IMR-90 (cell line): ENCODE data around the gene GLIS1. TPM values are rescaled to one million over a fixed set of nuclear protein-coding genes. Genes with fewer than 3 reads are reported as not detected.

ENCODE experiments used
- ATAC-seq: fragments of 200-7000 bp; cut with Tn5 transposase; 2 replicates; pipeline ENCODE4 v1.9.1; 2020; ENCODE audit warnings: low read depth, mild to moderate bottlenecking, moderate library complexity
- BruUV-seq: library from RNA; stranded (reverse); fragments of 400-500 nt; replicated peaks from 2 replicates; lab custom pipeline; 2021; lab: Mats Ljungman, UMichigan
- CTCF ChIA-PET: fragments of 300-600 bp; formaldehyde crosslinking; extraction: SDS; loops from one replicate; lab custom pipeline; 2021; ENCODE audit warnings: antibody characterized with exemption; lab: Yijun Ruan, JAX
- POLR2A ChIA-PET: fragments of 300-600 bp; sonication (Branson Sonifier 250); formaldehyde crosslinking; loops from one replicate; lab custom pipeline; 2022; ENCODE audit warnings: antibody characterized with exemption; ENCODE audit not compliant: unreplicated experiment; lab: Charles Lee
- DNase-seq: peaks from one replicate; pipeline ENCODE4 v3.0.0; 2013
- H2AFZ ChIP-seq: replicated peaks from 2 replicates; pipeline ENCODE3; 2013; ENCODE audit warnings: low read length, mild to moderate bottlenecking; ENCODE audit not compliant: poor library complexity
- H2AK5ac ChIP-seq: 2 replicates; pipeline ENCODE4 v1.6.1; 2013; ENCODE audit warnings: low read depth, low read length, inconsistent platforms
- H2AK9ac ChIP-seq: replicated peaks from 2 replicates; pipeline ENCODE3; 2013; ENCODE audit warnings: mild to moderate bottlenecking, low read depth, low read length, moderate library complexity; ENCODE audit not compliant: poor library complexity
- H2BK120ac ChIP-seq: 2 replicates; pipeline ENCODE4 v1.6.1; 2013; ENCODE audit warnings: low read depth, low read length, inconsistent platforms
- H2BK15ac ChIP-seq: 3 replicates; pipeline ENCODE4 v1.6.1; 2013; ENCODE audit warnings: low read depth, low read length, inconsistent platforms
- H2BK20ac ChIP-seq: 2 replicates; pipeline ENCODE4 v1.6.1; 2013; ENCODE audit warnings: low read depth, mild to moderate bottlenecking, inconsistent platforms, low read length, moderate library complexity
- H2BK5ac ChIP-seq: 2 replicates; pipeline ENCODE4 v1.6.1; 2013; ENCODE audit warnings: mild to moderate bottlenecking, low read depth, low read length, inconsistent platforms; ENCODE audit not compliant: poor library complexity, severe bottlenecking
- H3K14ac ChIP-seq: replicated peaks from 2 replicates; pipeline ENCODE4 v1.6.1; 2013; ENCODE audit warnings: low read depth, low read length, inconsistent platforms
- H3K18ac ChIP-seq: 2 replicates; pipeline ENCODE4 v1.6.1; 2013; ENCODE audit warnings: low read depth, low read length, control low read depth
- H3K23ac ChIP-seq: 2 replicates; pipeline ENCODE4 v1.6.1; 2013; ENCODE audit warnings: low read depth, low read length, inconsistent platforms
- H3K27ac ChIP-seq: 2 replicates; pipeline ENCODE4 v1.5.1; 2013; ENCODE audit warnings: mild to moderate bottlenecking, control low read depth, low read length; ENCODE audit not compliant: insufficient read depth
- H3K27me3 ChIP-seq: 2 replicates; pipeline ENCODE4 v1.6.1; 2013; ENCODE audit warnings: low read length; ENCODE audit not compliant: control insufficient read depth, insufficient read depth
- H3K36me3 ChIP-seq: 2 replicates; pipeline ENCODE4 v1.6.1; 2013; ENCODE audit warnings: low read length, mixed read lengths; ENCODE audit not compliant: control insufficient read depth, insufficient read depth
- H3K4ac ChIP-seq: 2 replicates; pipeline ENCODE4 v1.6.1; 2013; ENCODE audit warnings: low read depth, low read length, inconsistent platforms
- H3K4me1 ChIP-seq: 2 replicates; pipeline ENCODE4 v1.6.1; 2013; ENCODE audit warnings: low read length, mixed read lengths; ENCODE audit not compliant: control insufficient read depth, insufficient read depth
- H3K4me2 ChIP-seq: 2 replicates; pipeline ENCODE4 v1.6.1; 2013; ENCODE audit warnings: low read depth, mild to moderate bottlenecking, control low read depth, low read length, moderate library complexity
- H3K4me3 ChIP-seq: 2 replicates; pipeline ENCODE4 v1.5.1; 2013; ENCODE audit warnings: low read depth, mild to moderate bottlenecking, control low read depth, low read length, moderate library complexity; ENCODE audit not compliant: insufficient read depth
- H3K56ac ChIP-seq: 2 replicates; pipeline ENCODE4 v1.6.1; 2013; ENCODE audit warnings: low read length, inconsistent platforms; ENCODE audit not compliant: insufficient read depth; ENCODE audit errors: extremely low read depth
- H3K79me1 ChIP-seq, 2 experiments: 2 replicates each; pipeline ENCODE4 v1.6.1; 2013; ENCODE audit warnings: low read length in 2 of 2, inconsistent platforms in 1 of 2, low read depth in 1 of 2
- H3K9ac ChIP-seq: 2 replicates; pipeline ENCODE4 v1.6.1; 2013; ENCODE audit warnings: low read depth, low read length, control low read depth
- H3K9me1 ChIP-seq: 2 replicates; pipeline ENCODE4 v1.6.1; 2013; ENCODE audit warnings: low read length, inconsistent platforms; ENCODE audit not compliant: insufficient read depth
- H3K9me3 ChIP-seq: 2 replicates; pipeline ENCODE4 v1.6.1; 2013; ENCODE audit warnings: low read length; ENCODE audit not compliant: control insufficient read depth, insufficient read depth
- H4K20me1 ChIP-seq: 2 replicates; pipeline ENCODE4 v1.6.1; 2013; ENCODE audit warnings: low read length, inconsistent platforms; ENCODE audit not compliant: insufficient read depth
- H4K5ac ChIP-seq: 2 replicates; pipeline ENCODE4 v1.6.1; 2013; ENCODE audit warnings: mild to moderate bottlenecking, low read depth, low read length, control low read depth
- H4K8ac ChIP-seq, 2 experiments: 2 replicates each; pipeline ENCODE4 v1.6.1; 2013; ENCODE audit warnings: low read depth in 2 of 2, low read length in 2 of 2, control low read depth in 1 of 2, inconsistent platforms in 1 of 2
- H4K91ac ChIP-seq: 2 replicates; pipeline ENCODE4 v1.6.1; 2013; ENCODE audit warnings: low read depth, low read length, inconsistent platforms; ENCODE audit not compliant: insufficient read depth
- BHLHE40 ChIP-seq: fragments of 150-350 bp; IDR thresholded peaks from 2 replicates; pipeline ENCODE4 v1.6.1; 2016; ENCODE audit warnings: mild to moderate bottlenecking, low read depth, low read length
- CEBPB ChIP-seq: IDR thresholded peaks from 2 replicates; pipeline ENCODE4 v1.6.1; 2012; ENCODE audit warnings: low read depth, low read length, improper control_type of control experiment
- CTCF ChIP-seq: conservative IDR thresholded peaks from 2 replicates; pipeline ENCODE4 v1.5.1; 2012; ENCODE audit warnings: mild to moderate bottlenecking, low read depth, low read length, improper control_type of control experiment
- FOS ChIP-seq: fragments of 150-350 bp; IDR thresholded peaks from 2 replicates; pipeline ENCODE4 v1.6.1; 2016; ENCODE audit warnings: low read depth, low read length
- MAZ ChIP-seq: IDR thresholded peaks from 2 replicates; pipeline ENCODE4 v1.6.1; 2012; ENCODE audit warnings: low read depth, mild to moderate bottlenecking, low read length, improper control_type of control experiment, moderate library complexity, borderline replicate concordance
- MXI1 ChIP-seq: IDR thresholded peaks from 2 replicates; pipeline ENCODE4 v1.6.1; 2012; ENCODE audit warnings: low read depth, mild to moderate bottlenecking, low read length, moderate library complexity, borderline replicate concordance
- NFE2L2 ChIP-seq: fragments of 150-350 bp; IDR thresholded peaks from 2 replicates; pipeline ENCODE4 v1.6.1; 2016; ENCODE audit warnings: low read depth, mild to moderate bottlenecking, low read length
- POLR2A ChIP-seq: IDR thresholded peaks from 2 replicates; pipeline ENCODE4 v1.6.1; 2012; ENCODE audit warnings: mild to moderate bottlenecking, low read depth, low read length
- RAD21 ChIP-seq: IDR thresholded peaks from 2 replicates; pipeline ENCODE4 v1.6.1; 2012; ENCODE audit warnings: low read length, improper control_type of control experiment
- RCOR1 ChIP-seq: IDR thresholded peaks from 2 replicates; pipeline ENCODE4 v1.6.1; 2012; ENCODE audit warnings: mild to moderate bottlenecking, low read length, improper control_type of control experiment; ENCODE audit not compliant: insufficient replicate concordance
- RFX5 ChIP-seq: IDR thresholded peaks from 2 replicates; pipeline ENCODE4 v1.8.0; 2012; ENCODE audit warnings: low read depth, mild to moderate bottlenecking, low read length, moderate library complexity
- SMC3 ChIP-seq: fragments of 150-350 bp; IDR thresholded peaks from 2 replicates; pipeline ENCODE4 v1.6.1; 2016; ENCODE audit warnings: low read depth, mild to moderate bottlenecking, antibody characterized with exemption, low read length, moderate library complexity
- WGBS, 2 experiments: methylation state at CpG; one replicate each; pipeline versions ENCODE4 v1.1.5 to v1.1.7; 2013; ENCODE audit warnings: missing lambda C conversion rate in 2 of 2; ENCODE audit not compliant: insufficient read length in 1 of 2; ENCODE audit errors: extremely low coverage in 2 of 2; 5-methylcytosine and 5-hydroxymethylcytosine counted together
- dilution Hi-C: fragments of 300-500 bp; cut with HindIII; formaldehyde crosslinking; loops from one replicate; pipeline ENCODE4 v1.14.3; 2018; ENCODE audit warnings: low sequenced_read_pairs; ENCODE audit not compliant: unreplicated experiment
- in situ Hi-C: fragments of 300-500 bp; cut with MboI; formaldehyde crosslinking; loops from 3 replicates; pipeline ENCODE4 v1.14.3; 2019; ENCODE audit warnings: low sequenced_read_pairs, inconsistent platforms, mixed read lengths
- intact Hi-C: fragments of 100-400 bp; cut with micrococcal nuclease; formaldehyde crosslinking; loops from 2 replicates; pipeline ENCODE4 v1.10.0; 2022
- polyA plus RNA-seq, 3 experiments: library from polyadenylated mRNA; depleted of rRNA; stranded (reverse); fragments of >200 nt; gene quantifications; 2 replicates each; pipeline ENCODE4 v1.2.3, GENCODE V29; 2012; ENCODE audit warnings: low replicate concordance in 1 of 3
- total RNA-seq: library from RNA; depleted of rRNA; stranded (reverse); fragments of >200 nt; gene quantifications from 2 replicates; pipeline ENCODE4 v1.2.3, GENCODE V29; 2012
- TF ChIP-seq, protein P1 (sequence below): fragments of 150-350 bp; IDR thresholded peaks from 2 replicates; pipeline ENCODE4 v1.6.1; 2017; ENCODE audit warnings: mild to moderate bottlenecking, antibody characterized with exemption, low read length, low read depth
- TF ChIP-seq, protein P2 (sequence below): fragments of 150-350 bp; IDR thresholded peaks from 2 replicates; pipeline ENCODE4 v1.6.1; 2016; ENCODE audit warnings: low read depth, mild to moderate bottlenecking, low read length, moderate library complexity, borderline replicate concordance

Gene GLIS1
- total and polyA plus RNA-seq, 2 of the 4 experiments (the other 2 are of a cell fraction) = 0.18 to 2.3 TPM

DNA sequence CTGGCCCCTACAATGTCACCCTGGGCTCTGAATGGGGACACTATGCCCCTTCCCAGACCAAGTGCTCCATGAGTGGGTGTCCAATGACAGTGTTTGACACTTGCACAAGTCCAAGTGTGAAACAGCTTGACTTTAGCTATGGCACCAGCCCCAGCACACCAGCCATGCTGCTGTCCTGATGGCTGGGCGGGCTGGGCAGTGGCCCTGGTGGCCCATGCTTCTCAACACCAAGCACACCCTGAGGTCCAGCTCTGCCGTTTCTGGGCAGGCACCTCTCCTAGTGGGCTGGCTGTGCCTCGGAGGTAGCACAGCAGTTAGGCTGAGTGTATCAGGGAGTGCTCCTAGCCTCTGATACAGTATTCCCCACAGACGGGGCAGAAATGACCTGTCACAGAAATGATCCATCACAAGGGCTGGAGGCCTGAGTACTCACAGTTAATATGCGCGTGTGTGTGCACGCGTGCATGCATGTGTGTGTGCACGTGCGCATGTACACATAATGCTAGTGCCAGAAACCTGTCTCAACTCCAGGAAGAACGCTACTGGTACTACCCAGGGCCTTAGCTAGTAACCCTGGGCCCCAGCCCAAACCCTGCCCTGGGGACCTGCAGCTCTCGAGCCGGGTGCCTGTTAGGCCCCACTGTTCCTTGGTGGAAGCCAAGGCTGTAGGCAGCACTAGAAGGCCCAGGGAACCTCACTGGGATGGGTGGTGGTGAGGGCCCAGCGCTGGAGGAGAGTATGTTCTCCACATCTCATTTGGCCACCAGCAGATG lies 145.8 kb downstream of the GLIS1 start:
- Histone ChIP-seq H4K8ac (no peak overlapping the region), H4K91ac (no peak overlapping the region), H3K4me1 (peaks cover 5% of the 10 kb centered on the region; the same call in 1 of the 2 replicates), H2BK15ac (no peak overlapping the region), H3K9me3 (no peaks in the 10 kb centered on the region), H2AK5ac (no peak overlapping the region), H3K27ac (no peak overlapping the region), H2BK5ac (no peak overlapping the region), H3K9ac (no peak overlapping the region), H3K27me3 (no peaks in the 10 kb centered on the region; the same call in 1 of the 2 replicates), H3K36me3 (peaks cover 9% of the 10 kb centered on the region; the same call in 1 of the 2 replicates), H4K5ac (no peak overlapping the region), H2AK9ac (peak overlapping the region; percentile 86), H3K4me2 (no peak overlapping the region), H3K4ac (no peak overlapping the region), H2BK120ac (no peak overlapping the region), H4K20me1 (peaks cover 9% of the 10 kb centered on the region), H3K79me1 (no peaks in the 10 kb centered on the region), H2BK20ac (no peak overlapping the region), H3K14ac (no peak overlapping the region), H3K4me3 (no peak overlapping the region), H3K23ac (no peak overlapping the region), H2AFZ (peak overlapping the region; percentile 36), H3K18ac (no peak overlapping the region), H3K9me1 (0 out of 2 replicates have a peak, but pooled peaks cover 4% of the 10 kb centered on the region), H3K56ac (no peak overlapping the region)
- ATAC-seq (no peak), DNase-seq (no peak)
- dilution Hi-C loops = no loop called here
- intact Hi-C loops = no loop called here
- in situ Hi-C loops = no loop called here
- BruUV-seq = no TSS peak
- TF ChIP-seq BHLHE40 = no peak
- TF ChIP-seq SMC3 = no peak
- TF ChIP-seq MXI1 = no peak
- no peak for TF ChIP-seq CEBPB
- TF ChIP-seq CTCF = no peak
- no peak for TF ChIP-seq FOS
- TF ChIP-seq, protein P1, sequence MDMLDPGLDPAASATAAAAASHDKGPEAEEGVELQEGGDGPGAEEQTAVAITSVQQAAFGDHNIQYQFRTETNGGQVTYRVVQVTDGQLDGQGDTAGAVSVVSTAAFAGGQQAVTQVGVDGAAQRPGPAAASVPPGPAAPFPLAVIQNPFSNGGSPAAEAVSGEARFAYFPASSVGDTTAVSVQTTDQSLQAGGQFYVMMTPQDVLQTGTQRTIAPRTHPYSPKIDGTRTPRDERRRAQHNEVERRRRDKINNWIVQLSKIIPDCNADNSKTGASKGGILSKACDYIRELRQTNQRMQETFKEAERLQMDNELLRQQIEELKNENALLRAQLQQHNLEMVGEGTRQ = no peak
- TF ChIP-seq RAD21 = no peak
- TF ChIP-seq POLR2A = no peak
- TF ChIP-seq RCOR1 = no peak
- no peak for TF ChIP-seq NFE2L2
- TF ChIP-seq, protein P2, sequence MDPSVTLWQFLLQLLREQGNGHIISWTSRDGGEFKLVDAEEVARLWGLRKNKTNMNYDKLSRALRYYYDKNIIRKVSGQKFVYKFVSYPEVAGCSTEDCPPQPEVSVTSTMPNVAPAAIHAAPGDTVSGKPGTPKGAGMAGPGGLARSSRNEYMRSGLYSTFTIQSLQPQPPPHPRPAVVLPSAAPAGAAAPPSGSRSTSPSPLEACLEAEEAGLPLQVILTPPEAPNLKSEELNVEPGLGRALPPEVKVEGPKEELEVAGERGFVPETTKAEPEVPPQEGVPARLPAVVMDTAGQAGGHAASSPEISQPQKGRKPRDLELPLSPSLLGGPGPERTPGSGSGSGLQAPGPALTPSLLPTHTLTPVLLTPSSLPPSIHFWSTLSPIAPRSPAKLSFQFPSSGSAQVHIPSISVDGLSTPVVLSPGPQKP = no peak
- TF ChIP-seq RFX5 = no peak
- TF ChIP-seq MAZ = no peak
- ChIA-PET CTCF (interaction anchor here (1.0 kb wide), 1 partner anchor 11 kb away, joined by 3 read pairs; no protein-coding TSS in a partner anchor), POLR2A (no interaction called here)
- WGBS, 2 experiments = 99% methylated on average over 7 of the region's 14 CpGs; no CpG with 5 or more reads in 1 of the 2 experiments
